ENCODE results near the gene NPIPB2. TPM values are rescaled to one million over a fixed set of nuclear protein-coding genes. Genes with fewer than 3 reads are reported as not detected.
A peak's percentile ranks its signal among the peaks of the same experiment; 100 is the strongest.

NPIPB2 gene
- total and polyA plus RNA-seq, 2 of the 13 experiments (the other 11 are each of a cell fraction or from before 2014, with no cell fraction given) = 1.8 to 4.1 TPM

DNA sequence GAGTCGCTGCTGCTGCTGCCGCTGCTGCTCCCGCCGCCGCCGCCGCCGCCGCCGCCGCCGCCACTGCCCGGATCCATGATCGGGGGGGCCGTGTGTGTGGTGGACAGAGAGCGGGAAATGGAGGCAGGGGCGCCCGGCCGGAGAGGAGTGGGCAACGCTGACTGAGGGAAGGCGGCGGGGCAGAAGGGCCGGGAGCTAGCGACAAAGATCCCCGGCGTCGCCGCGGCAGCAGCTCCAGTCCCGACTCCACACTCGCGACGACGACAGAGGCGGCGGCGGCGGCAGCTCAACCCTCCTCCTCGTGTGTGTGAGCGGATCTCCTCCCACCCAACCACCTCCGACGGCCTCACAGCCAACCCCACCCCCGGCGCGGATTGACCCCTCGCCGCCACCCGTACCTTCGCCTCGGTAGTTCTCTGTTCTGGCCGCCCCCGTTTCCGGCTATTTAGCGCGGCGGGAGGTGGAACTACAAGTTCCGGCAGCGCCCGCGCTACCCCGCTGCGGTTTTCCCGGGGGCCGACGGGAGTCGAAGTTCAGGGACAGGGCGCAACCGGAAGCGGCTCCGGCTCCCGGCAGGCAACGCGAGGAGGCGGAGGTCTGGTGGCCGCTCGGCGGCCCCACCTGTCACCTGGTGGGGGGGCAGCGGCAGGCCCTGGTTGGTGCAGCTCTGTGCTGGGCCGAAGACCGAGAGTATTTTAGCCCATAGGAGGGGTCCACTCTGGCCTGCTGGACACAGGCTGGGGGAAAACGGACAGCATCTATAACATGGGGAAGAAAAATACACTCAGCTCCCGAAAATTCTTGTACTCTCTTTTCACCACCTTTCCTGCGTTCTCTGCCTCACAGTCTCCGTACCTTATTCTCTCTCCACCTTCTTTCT is 26.0 kb downstream of the NPIPB2 start, which contains the start of gene GSPT1 (continued):
- TF ChIP-seq ZNF558 (CRISPR knock-in tag; IDR thresholded peaks at IDR 0.05; ENCODE audit: borderline replicate concordance) (peak; percentile 18; the same call in 1 of the 2 replicates), ZNF569 (CRISPR knock-in tag; IDR thresholded peaks at IDR 0.05; ENCODE audit: borderline replicate concordance) (peak; percentile 77; the same call in 1 of the 2 replicates), ATF7-NPFF (CRISPR knock-in tag; IDR thresholded peaks at IDR 0.05; ENCODE audit: low read depth) (no peak; the same call in 1 of the 2 replicates), ZNF121 (CRISPR knock-in tag; IDR thresholded peaks at IDR 0.05) (peak; percentile 51), ZNF556 (CRISPR knock-in tag; IDR thresholded peaks at IDR 0.05; ENCODE audit: borderline replicate concordance) (peak; percentile 97), ZSCAN30 (CRISPR knock-in tag; IDR thresholded peaks at IDR 0.05) (peak; percentile 98), BORCS8-MEF2B (CRISPR knock-in tag; IDR thresholded peaks at IDR 0.05) (0 out of 2 replicates have a peak, but pooled peaks have one; percentile 67), POLR2A (IDR thresholded peaks at IDR 0.05; ENCODE audit: insufficient read depth in 1 of 2, low read depth in 2 of 2, low read length in 2 of 2) (peak; percentile 80 to 97), MAF1 (CRISPR knock-in tag; IDR thresholded peaks at IDR 0.05; ENCODE audit: borderline replicate concordance) (no peak; the same call in none of the 2 replicates), NCOA5 (CRISPR knock-in tag; IDR thresholded peaks at IDR 0.05) (no peak), PRPF4 (IDR thresholded peaks at IDR 0.05; ENCODE audit: low read depth, low read length, poor library complexity, severe bottlenecking) (no peak), FOXA3 (CRISPR knock-in tag; IDR thresholded peaks at IDR 0.05) (peak; percentile 68), ZNF564 (CRISPR knock-in tag; IDR thresholded peaks at IDR 0.05) (peak; percentile 81), ZNF496 (CRISPR knock-in tag; IDR thresholded peaks at IDR 0.05; ENCODE audit: insufficient replicate concordance) (no peak), SOX5 (CRISPR knock-in tag; IDR thresholded peaks at IDR 0.05; ENCODE audit: borderline replicate concordance) (peak; percentile 72; the same call in 1 of the 2 replicates), NR2F1 (CRISPR knock-in tag; IDR thresholded peaks at IDR 0.05) (peak in 1 of 2 experiments; percentile 20; a peak in 2 of 4 replicates), ZNF101 (CRISPR knock-in tag; IDR thresholded peaks at IDR 0.05; ENCODE audit: borderline replicate concordance, low read depth) (peak; percentile 97; the same call in 1 of the 2 replicates)
- TF ChIP-seq, protein P1, sequence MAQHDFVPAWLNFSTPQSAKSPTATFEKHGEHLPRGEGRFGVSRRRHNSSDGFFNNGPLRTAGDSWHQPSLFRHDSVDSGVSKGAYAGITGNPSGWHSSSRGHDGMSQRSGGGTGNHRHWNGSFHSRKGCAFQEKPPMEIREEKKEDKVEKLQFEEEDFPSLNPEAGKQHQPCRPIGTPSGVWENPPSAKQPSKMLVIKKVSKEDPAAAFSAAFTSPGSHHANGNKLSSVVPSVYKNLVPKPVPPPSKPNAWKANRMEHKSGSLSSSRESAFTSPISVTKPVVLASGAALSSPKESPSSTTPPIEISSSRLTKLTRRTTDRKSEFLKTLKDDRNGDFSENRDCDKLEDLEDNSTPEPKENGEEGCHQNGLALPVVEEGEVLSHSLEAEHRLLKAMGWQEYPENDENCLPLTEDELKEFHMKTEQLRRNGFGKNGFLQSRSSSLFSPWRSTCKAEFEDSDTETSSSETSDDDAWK (CRISPR knock-in tag; IDR thresholded peaks at IDR 0.05) = no peak
- TF ChIP-seq, protein P2, sequence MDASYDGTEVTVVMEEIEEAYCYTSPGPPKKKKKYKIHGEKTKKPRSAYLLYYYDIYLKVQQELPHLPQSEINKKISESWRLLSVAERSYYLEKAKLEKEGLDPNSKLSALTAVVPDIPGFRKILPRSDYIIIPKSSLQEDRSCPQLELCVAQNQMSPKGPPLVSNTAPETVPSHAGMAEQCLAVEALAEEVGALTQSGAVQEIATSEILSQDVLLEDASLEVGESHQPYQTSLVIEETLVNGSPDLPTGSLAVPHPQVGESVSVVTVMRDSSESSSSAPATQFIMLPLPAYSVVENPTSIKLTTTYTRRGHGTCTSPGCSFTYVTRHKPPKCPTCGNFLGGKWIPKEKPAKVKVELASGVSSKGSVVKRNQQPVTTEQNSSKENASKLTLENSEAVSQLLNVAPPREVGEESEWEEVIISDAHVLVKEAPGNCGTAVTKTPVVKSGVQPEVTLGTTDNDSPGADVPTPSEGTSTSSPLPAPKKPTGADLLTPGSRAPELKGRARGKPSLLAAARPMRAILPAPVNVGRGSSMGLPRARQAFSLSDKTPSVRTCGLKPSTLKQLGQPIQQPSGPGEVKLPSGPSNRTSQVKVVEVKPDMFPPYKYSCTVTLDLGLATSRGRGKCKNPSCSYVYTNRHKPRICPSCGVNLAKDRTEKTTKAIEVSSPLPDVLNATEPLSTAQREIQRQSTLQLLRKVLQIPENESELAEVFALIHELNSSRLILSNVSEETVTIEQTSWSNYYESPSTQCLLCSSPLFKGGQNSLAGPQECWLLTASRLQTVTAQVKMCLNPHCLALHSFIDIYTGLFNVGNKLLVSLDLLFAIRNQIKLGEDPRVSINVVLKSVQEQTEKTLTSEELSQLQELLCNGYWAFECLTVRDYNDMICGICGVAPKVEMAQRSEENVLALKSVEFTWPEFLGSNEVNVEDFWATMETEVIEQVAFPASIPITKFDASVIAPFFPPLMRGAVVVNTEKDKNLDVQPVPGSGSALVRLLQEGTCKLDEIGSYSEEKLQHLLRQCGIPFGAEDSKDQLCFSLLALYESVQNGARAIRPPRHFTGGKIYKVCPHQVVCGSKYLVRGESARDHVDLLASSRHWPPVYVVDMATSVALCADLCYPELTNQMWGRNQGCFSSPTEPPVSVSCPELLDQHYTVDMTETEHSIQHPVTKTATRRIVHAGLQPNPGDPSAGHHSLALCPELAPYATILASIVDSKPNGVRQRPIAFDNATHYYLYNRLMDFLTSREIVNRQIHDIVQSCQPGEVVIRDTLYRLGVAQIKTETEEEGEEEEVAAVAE (CRISPR knock-in tag; IDR thresholded peaks at IDR 0.05; ENCODE audit: borderline replicate concordance) = peak; percentile 86
- TF ChIP-seq, protein P3, sequence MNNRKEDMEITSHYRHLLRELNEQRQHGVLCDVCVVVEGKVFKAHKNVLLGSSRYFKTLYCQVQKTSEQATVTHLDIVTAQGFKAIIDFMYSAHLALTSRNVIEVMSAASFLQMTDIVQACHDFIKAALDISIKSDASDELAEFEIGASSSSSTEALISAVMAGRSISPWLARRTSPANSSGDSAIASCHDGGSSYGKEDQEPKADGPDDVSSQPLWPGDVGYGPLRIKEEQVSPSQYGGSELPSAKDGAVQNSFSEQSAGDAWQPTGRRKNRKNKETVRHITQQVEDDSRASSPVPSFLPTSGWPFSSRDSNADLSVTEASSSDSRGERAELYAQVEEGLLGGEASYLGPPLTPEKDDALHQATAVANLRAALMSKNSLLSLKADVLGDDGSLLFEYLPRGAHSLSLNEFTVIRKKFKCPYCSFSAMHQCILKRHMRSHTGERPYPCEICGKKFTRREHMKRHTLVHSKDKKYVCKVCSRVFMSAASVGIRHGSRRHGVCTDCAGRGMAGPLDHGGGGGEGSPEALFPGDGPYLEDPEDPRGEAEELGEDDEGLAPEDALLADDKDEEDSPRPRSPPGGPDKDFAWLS (CRISPR knock-in tag; IDR thresholded peaks at IDR 0.05; ENCODE audit: borderline replicate concordance) = peak; percentile 92; the same call in 1 of the 2 replicates
